Measurements from ENCODE around the gene VAMP1. TPM values are rescaled to one million over a fixed set of nuclear protein-coding genes. Genes with fewer than 3 reads are reported as not detected.

The VAMP1 gene
- total and polyA plus RNA-seq, 9 of the 15 experiments (the other 6 are each of a cell fraction or from before 2014, with no cell fraction given), result 0.76 to 13.2 (median 4.2) TPM

GRCh38 chr12:6424866-6425265 is 45.6 kb downstream of the VAMP1 start:
- in situ Hi-C loops (cut with MboI), result loop anchor here (5.0 kb wide), 1 partner anchor 37 kb away; no protein-coding TSS in a partner anchor
- DNase-seq (ENCODE audit: extremely low read depth in 1 of 4, low spot score in 3 of 4), result peak in 3 of 4 experiments; percentile 11 to 54 (median 54)
- no peaks in the 10 kb centered on the region for H3K27me3 ChIP-seq (ENCODE audit: control insufficient read depth in 2 of 2, insufficient read depth in 2 of 2, low read length in 2 of 2)
- TF ChIP-seq PBX2 (CRISPR knock-in tag; IDR thresholded peaks at IDR 0.05; ENCODE audit: low read depth) (no peak), PBX2 (tag; conservative IDR thresholded peaks at IDR 0.05; ENCODE audit: low read depth) (peak; percentile 26; the same call in 1 of the 2 replicates), ZBTB5 (IDR thresholded peaks at IDR 0.05) (no peak), HCFC1 (IDR thresholded peaks at IDR 0.05; ENCODE audit: low read depth, low read length) (no peak), TCF3 (CRISPR knock-in tag; IDR thresholded peaks at IDR 0.05) (peak; percentile 10; the same call in 1 of the 2 replicates), MEF2A (IDR thresholded peaks at IDR 0.05; ENCODE audit: control insufficient read depth, low read depth, low read length) (no peak), ZBTB2 (IDR thresholded peaks at IDR 0.05) (no peak), POLR2H (tag; IDR thresholded peaks at IDR 0.05; ENCODE audit: low read depth) (no peak), MLX (CRISPR knock-in tag; conservative IDR thresholded peaks at IDR 0.05) (no peak), NCOR1 (IDR thresholded peaks at IDR 0.05) (0 out of 2 replicates have a peak, but pooled peaks have one; percentile 32), ELK1 (CRISPR knock-in tag; IDR thresholded peaks at IDR 0.05) (no peak), HNRNPL (IDR thresholded peaks at IDR 0.05; ENCODE audit: low read depth, low read length) (no peak), PHB2 (IDR thresholded peaks at IDR 0.05; ENCODE audit: low read depth) (no peak), ATF7 (IDR thresholded peaks at IDR 0.05) (no peak), MEIS2 (IDR thresholded peaks at IDR 0.05; ENCODE audit: partially characterized antibody) (peak; percentile 31)

More at GRCh38 chr12:6424866-6425265, 45.6 kb downstream of the VAMP1 start:
- FAIRE-seq, result no peak
- no peak for ATAC-seq
- BruUV-seq (replicated peaks), result no TSS peak
- POLR2A ChIA-PET, result interaction anchor here (0.6 to 1.7 kb wide), 2 partner anchors 45 to 411 kb away, joined by 4 to 10 read pairs; partner anchors contain the start of gene VAMP1
- Histone ChIP-seq H2AFZ (ENCODE audit: low read depth, low read length) (no peak overlapping the region), H3K9ac (ENCODE audit: insufficient read depth in 1 of 2, low read depth in 2 of 2, low read length in 2 of 2) (no peak overlapping the region), H3K4me3 (no peak overlapping the region), H3K36me3 (ENCODE audit: control insufficient read depth, insufficient read depth, low read length) (no peaks in the 10 kb centered on the region), H3K4me1 (replicated peaks in 1 of 2; ENCODE audit: control insufficient read depth in 2 of 2, insufficient read depth in 2 of 2, low read length in 2 of 2) (peaks cover 3 to 5% of the 10 kb centered on the region in 2 experiments; a peak in 4 of 5 replicates), H3K4me2 (ENCODE audit: insufficient read depth, low read length) (no peak overlapping the region), H3K79me2 (ENCODE audit: control insufficient read depth, insufficient read depth, low read length) (no peaks in the 10 kb centered on the region), H4K20me1 (replicated peaks; ENCODE audit: control insufficient read depth, insufficient read depth, low read length) (no peaks in the 10 kb centered on the region), H3K9me3 (replicated peaks; ENCODE audit: control insufficient read depth, insufficient read depth, low read depth, low read length) (no peaks in the 10 kb centered on the region), H3K27ac (ENCODE audit: extremely low read depth, low read depth, low read length) (no peak overlapping the region), H3K9me1 (ENCODE audit: control insufficient read depth, insufficient read depth, low read length) (no peaks in the 10 kb centered on the region)
- 44% methylated on average over 4 of the region's 8 CpGs for WGBS (ENCODE audit: insufficient coverage, low coverage, missing lambda C conversion rate)
- CTCF ChIA-PET (ENCODE audit: low intra/inter-chr PET ratio), result interaction anchor here (2.2 kb wide), 1 partner anchor 41 kb away, joined by 19 read pairs; no protein-coding TSS in a partner anchor
- intact Hi-C loops (cut with micrococcal nuclease), result loop anchor here (5.0 kb wide), 1 partner anchor 98 kb away; no protein-coding TSS in a partner anchor
